Retina (tissue), 1 donor: ENCODE measurements around the gene ITGAE.
"Not testable (repeated sequence)": the region's sequence is repeated elsewhere in the genome, so short reads cannot be mapped to it uniquely, and the experiment has no call there.

ENCODE experiments used
- DNase-seq: peaks from one replicate; pipeline ENCODE4 v3.0.0-alpha.2; 2016

The ITGAE gene

GRCh38 chr17:3759597-3760216 is 41.3 kb downstream of the ITGAE start:
- no peak for DNase-seq

GRCh38 chr17:3755335-3756030 is 45.5 kb downstream of the ITGAE start:
- DNase-seq: no peak

- DNase-seq: peak; percentile 64
These were observed 46.3 kb downstream of the ITGAE start for GRCh38 chr17:3754458-3755334.

- DNase-seq: no peak
These were observed 46.9 kb downstream of the ITGAE start for GRCh38 chr17:3754066-3754457.

- DNase-seq: no peak
These were observed 47.4 kb downstream of the ITGAE start for GRCh38 chr17:3753624-3754023.

GRCh38 chr17:3751836-3752235 is 49.2 kb downstream of the ITGAE start:
- DNase-seq: no peak

GRCh38 chr17:3750926-3751325 is 50.1 kb downstream of the ITGAE start:
- DNase-seq: no peak

GRCh38 chr17:3750296-3750695 is 50.7 kb downstream of the ITGAE start:
- no peak for DNase-seq

GRCh38 chr17:3748576-3748975 is 52.4 kb downstream of the ITGAE start:
- DNase-seq: no peak

- no peak for DNase-seq
These were observed 53.2 kb downstream of the ITGAE start for GRCh38 chr17:3747805-3748204.

GRCh38 chr17:3745071-3745470 is 55.9 kb downstream of the ITGAE start:
- no peak for DNase-seq

- no peak for DNase-seq
These were observed 57.0 kb downstream of the ITGAE start for GRCh38 chr17:3744014-3744413.

GRCh38 chr17:3740611-3741073 is 60.3 kb downstream of the ITGAE start:
- DNase-seq: no peak

- DNase-seq: no peak
These were observed 61.4 kb downstream of the ITGAE start for GRCh38 chr17:3739422-3740124.

GRCh38 chr17:3738562-3739295 is 62.3 kb downstream of the ITGAE start:
- peak; percentile 45 for DNase-seq

- no peak for DNase-seq
These were observed 65.5 kb downstream of the ITGAE start for GRCh38 chr17:3735515-3735914.

GRCh38 chr17:3734911-3735276 is 66.1 kb downstream of the ITGAE start:
- DNase-seq: not testable (repeated sequence)

- no peak for DNase-seq
These were observed 68.8 kb downstream of the ITGAE start for GRCh38 chr17:3732210-3732621.

- DNase-seq: no peak
These were observed 70.0 kb downstream of the ITGAE start for GRCh38 chr17:3730881-3731429.

GRCh38 chr17:3729881-3730280 is 71.1 kb downstream of the ITGAE start:
- no peak for DNase-seq

- not testable (repeated sequence) for DNase-seq
These were observed 72.9 kb downstream of the ITGAE start for GRCh38 chr17:3728099-3728498.

GRCh38 chr17:3727041-3727440 is 73.9 kb downstream of the ITGAE start:
- no peak for DNase-seq
